GM19452 (cell line): ENCODE results near the gene BCDIN3D.

ENCODE experiments used
- ATAC-seq: cut with Tn5 transposase; IDR thresholded peaks from one replicate; pipeline ENCODE4 v1.9.1; 2021; ENCODE audit not compliant: unreplicated experiment

BCDIN3D gene

DNA sequence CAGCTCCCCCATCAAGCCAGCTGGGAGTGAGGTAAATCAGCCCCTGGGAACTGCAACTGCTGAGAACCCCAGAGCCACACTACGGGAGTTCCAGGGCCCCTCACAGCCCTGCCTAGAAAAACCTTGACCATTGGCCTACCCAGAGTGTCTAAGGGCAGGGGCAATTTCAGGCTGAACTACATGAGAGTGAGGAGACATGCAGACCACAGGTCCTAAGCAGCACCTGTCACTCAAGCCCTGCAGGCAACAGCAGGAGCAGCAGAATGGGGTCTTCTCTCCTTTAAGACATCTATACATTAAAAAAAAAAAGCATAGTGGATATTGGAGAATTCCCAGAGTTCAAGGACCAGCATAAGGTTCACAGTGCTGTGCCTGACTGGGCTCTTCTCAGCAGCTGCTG, 19.6 kb downstream of the BCDIN3D start:
- no peak for ATAC-seq

DNA sequence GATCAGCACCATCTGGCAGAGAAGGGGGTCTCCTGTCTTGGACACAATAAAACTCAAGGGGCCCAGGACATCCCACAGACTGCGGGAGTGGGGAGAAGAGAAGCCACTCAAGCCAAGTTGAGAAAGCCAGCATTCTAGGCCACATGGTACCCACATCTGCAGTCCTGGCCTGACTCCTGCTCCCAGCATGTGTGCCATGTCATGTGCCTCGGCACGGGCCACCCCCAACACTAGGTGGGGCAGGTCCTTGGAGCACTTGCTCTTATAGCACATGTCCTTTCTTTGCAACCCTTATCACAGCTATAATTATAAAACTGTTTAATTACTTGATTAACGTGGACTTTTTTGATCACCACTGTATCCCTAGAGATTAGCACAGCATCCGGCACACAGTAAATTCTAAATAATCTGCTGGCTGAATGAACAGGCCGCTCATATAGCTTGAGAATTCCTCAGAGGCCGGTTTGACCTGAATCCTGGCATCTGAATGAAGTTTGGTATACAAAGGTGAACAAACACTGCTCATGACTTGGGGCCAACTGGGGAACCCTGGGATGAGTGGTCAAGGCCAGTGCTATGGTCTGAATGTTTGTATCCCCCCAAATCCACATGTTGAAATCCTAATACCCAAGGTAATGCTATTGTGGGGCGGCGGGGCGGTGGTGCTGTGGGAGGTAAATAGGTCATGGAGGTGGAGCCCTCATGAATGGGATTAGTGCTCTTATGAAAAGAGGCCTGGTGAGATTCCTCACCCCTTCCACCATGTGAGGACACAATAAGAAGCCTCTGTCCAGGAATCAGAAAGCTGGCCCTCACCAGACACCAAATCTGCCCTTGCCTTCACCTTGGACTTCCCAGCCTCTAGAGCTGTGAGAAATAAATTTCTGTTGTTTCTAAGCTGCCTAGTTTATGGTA, 21.3 kb downstream of the BCDIN3D start:
- no peak for ATAC-seq

DNA sequence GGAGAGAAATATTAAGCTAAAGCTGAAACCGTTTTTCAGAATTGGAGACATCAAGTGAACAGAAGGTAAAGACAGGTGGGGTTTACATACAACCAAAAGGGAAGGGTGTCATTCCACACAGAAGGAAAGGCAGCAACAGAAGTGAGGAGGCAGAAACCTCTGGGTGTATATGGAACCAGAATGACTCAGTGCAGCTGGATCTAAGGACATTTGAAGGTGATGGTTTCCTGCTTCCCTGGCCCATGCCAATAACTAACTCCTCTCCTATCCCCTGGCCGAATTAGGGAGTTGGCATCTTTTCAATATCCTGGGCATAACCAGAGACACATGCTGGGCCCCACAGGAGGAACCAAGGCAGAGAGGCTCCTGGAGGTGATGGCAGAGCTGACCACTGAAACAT, 23.1 kb downstream of the BCDIN3D start:
- ATAC-seq, result no peak

DNA sequence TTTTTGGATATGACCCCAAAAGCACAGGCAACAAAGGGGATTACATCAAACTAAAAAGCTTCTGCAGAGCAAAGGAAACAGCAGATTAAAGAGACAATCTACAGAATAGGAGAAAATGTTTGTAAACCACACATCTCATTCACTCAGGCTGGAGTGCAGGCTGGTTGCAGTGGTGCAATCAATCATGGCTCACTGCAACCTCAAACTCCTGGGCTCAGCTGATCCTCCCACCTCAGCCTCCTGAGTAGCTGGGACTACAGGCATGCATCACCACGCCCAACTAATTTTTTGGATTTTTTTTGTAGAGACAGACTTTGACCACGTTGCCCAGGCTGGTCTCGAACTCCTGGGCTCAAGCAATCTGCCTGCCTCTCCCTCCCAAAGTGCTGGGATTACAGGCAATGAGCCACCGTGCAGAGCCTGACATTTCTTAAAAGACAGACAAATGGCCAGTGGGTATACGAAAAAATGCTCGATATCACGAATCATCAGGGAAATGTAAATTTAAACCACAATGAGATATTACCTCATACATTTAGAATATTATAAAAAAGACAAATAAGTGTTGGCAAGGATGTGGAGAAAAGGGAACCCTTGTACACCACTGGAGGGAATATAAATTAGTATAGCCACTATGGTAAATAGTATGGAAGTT, 24.5 kb downstream of the BCDIN3D start:
- no peak for ATAC-seq

DNA sequence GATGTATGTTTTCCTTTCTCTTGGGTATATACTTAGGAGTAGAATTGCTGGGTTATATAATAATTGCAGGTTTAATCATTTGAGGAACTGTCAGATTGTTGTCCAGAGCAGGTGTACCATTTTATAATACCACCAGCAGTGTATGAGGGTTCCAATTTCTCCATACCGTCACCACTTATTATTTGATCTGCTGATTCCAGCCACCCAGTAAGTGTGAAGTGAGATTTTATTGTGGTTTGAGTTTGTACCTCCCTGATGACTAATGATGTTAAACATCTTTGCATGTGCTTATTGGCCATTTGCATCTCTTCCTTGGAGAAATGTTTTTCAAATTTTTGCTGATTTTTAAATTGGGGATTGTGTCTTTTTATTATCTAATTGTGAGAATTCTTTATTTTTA, 29.8 kb downstream of the BCDIN3D start:
- ATAC-seq, result no peak

DNA sequence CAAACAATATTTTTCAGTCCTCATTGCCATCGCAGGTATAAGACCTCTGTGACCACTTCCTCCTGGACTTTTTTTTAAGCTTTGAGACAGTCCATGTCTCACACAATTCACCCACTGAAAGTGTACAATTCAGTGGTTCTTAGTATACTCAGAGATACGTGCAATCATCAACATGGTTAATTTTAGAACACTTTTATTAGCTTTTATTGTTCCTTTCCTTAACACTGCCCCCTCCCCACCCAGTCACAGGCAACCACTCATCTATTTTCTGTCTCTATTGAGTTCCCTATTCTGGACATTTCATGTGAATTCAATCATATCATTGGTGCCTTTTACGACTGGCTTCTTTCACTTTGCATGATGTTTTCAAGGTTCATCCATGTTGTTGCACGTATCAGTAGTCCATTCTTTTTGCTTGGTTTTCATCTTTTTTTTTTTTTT, 30.9 kb downstream of the BCDIN3D start:
- no peak for ATAC-seq

DNA sequence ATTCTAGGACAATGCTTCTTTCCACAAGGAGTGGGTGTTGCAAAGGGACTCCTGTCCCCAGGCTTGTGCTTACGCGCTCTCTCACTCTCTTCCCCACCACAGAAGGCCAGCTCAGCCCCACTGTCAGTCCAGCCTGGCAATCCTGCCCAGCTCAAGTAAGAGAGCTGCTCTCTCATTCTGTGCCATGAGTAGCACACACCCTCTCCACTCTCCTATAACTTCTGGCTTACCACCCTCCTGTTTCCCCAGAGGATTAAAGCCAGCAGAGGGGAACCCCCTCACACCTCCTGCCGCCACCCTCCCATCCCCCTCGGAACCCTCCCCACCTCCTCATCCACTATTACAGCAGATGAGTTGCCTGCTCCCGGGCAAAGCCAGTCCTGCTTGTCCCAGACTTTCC, 31.8 kb downstream of the BCDIN3D start:
- ATAC-seq, result no peak

DNA sequence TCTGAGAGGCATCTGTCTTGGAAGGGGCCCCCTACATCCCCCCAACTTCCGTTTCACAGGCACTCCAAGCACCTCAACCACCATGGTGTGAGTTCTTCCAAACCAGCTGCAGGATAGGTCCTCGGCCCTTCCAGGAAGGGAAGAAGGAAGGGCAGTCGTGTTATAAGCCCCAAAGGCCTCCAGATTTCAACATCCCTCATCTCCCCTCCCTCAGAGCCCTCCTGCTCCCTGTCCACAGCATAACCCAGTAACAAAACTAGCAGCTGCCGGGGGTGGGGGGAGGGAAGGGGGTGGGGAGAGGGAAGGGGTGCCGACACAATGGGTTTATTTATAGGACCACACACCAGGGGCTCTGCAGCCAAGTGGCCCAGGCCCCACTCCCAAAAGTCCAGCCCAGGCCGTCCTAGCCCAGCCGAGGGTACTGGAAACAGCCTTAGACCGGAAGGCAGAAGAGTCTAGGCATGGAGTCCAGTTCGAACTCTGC, 33.0 kb downstream of the BCDIN3D start:
- no peak for ATAC-seq

DNA sequence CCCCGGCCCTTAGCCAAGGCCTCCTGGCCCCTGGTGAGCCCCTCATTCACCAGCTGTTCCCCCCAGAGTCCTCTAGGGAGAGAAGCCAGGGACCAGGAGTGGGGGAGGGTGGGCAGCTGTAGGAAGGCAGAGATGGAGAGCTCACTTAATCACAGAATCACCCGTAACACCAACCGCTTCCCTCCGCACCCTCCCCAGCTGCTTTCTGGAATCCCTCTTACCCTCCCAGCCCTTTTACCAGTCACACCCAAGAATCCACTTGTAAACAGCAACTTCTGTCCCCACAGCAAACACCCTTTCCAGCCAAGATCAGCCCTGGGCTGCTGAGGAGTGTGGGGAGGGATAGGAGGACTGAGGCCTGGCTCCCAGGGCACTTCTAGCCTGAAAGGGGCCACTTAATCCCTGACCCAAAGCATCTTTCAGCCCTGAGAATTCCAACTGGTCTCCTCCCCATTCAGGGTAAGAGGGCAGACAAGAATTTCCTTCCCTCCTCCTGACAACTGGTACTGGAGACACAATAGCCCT, 33.5 kb downstream of the BCDIN3D start:
- no peak for ATAC-seq

DNA sequence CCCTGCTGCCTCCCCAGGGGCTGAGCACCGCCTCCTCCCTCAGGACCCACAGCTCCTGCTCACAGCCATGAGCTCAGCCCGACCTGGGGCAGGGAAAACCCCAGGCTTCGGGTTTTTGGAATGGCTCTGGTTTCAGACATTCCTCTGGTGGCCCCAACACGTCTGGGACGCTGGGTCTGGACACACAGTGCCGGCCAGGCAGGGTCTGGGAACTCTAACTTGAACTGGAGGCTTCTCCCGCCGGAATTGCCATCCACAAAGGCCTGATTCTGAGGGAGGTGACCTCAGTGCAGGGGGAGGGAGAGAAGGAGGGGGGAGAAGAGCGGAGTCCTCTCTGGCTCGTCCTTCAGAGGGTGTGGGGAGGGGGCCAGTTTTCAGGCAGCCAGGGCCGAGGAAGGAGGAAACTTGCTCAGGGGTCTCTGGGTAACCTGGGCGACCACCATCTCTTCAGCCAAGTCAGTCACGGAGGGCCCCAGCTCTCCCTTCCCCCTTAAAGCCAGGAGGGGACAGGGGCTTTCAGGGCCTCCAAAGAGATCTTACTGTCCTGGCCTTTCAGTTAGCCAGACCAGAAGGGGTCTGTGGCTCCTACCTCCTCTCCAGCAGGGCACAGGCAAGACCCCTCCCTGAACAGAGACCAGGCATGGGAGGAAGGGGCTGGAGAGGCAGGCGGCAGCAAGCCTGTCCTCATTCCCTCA, 34.1 kb downstream of the BCDIN3D start:
- ATAC-seq, result no peak

DNA sequence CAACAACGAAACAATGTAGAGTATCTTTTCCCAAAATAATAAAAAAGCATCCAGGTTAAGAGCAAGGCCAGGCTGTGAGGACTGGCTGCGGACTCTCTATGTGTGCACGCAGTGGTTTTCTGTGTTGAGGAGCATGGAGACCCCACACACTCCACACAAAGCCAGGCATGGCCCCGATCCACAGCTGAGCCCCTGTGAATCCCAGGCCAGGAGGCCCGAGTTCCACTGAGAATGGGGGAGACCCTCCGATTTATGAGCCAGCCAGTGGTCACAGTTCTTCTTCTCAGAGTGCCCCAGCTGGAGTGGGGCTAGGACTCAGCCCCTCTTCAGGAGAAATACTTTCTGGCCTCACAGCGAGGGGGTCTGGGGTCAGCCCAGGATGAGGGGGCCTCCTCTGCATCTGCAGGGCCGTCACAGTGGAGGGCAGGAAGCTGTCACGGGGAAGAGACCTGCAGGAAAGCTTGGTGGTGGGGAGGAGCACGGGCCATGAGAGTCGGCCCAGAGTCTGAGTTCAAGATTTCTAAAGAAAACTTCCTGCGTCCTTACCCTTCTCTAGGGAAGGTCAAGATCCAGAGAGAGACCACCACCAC, 34.8 kb downstream of the BCDIN3D start:
- ATAC-seq, result no peak

DNA sequence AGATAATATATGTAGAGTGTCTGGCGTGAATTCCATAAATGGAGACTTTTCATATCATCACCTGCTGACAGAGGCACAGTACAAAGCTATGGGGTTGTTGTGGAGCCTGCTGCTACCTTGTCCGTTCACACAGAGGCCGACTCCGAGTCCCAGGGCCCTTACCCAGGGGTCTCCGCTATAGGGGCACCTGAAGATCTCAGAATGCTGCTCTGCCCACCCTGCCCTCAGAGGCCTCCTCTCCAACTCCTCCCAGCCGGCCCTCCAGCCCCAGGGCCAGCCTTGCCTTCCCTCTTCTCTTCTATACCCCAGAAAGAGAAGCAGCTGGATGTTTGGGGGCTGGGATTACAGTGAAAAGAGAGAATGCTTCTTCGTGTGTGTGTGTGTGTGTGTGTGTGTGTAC, 36.0 kb downstream of the BCDIN3D start:
- ATAC-seq, result no peak

DNA sequence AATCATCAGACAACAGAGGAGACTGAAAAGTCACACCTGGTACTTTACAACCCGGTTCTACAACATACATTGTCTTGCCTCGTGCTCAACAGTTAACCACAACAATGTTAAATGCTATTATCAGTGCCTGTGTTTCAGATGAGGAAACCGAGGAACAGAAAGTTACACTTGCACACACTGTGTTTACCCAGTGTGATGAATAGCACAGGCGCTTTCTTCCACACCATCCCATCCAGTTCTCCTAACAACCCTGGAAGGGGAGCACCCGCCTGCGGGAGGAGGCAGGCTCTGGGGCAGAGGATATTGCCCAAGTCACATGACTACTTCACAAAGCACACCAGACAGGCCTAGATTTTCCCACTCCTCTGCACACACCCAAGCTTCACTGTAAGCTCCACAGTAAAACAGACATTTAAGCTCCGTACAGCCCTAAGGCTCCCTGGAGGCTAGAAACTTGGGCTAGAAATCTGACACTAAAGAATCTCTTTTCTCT, 36.5 kb downstream of the BCDIN3D start:
- no peak for ATAC-seq

DNA sequence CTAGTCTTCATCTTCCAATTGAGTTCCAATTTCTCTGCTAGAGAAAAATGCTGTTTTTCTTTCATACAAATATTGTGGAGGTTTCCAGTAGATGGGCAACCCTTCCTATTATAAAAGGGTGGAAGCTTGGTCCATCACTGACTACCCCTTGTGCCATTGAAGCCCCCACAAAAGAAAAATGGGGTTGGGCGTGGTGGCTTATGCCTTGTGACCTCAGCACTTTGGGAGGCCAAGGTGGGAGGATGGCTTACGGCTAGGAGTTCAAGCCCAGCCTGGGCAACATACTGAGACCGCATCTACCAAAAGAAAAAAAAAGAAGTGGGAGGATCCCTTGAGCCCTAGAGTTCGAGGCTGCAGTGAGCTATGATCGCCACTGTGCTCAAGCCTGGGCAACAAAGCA, 37.5 kb downstream of the BCDIN3D start:
- ATAC-seq, result no peak

DNA sequence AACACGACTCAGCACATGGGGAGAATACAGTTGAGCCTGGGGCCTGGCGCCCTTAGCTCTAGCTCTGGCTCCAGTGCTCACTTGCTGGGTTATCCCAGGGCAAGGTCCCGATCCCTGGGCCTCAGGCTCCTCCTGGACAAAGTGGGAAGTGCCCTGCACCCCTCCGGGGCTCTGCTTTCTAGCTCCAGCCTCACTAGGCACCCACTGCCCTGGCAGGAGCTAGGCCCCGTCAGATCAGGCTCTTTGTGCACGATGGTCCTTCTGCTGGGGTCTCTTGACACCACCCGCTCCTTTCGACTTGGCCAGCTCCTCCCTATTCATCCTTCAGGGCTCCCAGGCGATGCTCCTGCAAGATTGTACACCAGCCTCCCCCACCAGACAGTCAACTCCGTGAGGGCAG, 38.1 kb downstream of the BCDIN3D start:
- no peak for ATAC-seq

DNA sequence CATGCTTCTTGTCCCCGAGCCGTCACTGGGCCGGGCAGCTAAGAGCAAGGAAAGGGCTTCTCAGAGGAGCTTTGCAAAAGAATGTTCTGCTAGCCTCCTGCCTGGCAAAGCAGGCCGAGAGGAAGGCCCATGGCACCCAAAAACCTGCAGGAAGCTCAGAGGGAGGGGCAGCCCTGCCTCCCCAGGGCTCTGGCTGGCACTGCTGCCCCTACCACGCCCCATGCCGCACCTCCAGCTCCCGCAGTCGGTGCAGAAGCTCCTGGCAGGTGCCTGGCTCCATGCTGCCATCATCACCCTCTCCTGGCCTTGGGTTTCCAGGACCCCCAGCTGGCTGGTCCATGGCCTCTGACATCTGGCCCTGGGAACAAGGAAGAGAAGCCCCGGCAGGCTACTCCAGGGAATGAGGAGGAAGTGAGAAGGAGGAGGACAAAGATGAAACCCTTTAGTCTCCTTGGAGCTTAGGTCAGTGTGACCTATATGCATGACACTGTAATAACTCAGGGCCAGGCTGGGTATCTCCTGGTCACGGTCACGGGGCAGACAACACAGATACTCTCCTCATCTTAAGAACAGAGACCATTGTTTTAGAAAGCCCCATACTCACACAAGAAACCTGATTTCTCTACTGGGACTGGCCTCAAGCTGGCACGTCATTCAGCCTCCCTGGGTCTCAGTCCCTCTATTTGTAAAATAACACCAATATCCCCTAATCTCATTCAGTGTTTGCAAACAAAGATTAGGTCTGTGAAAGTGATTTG, 39.0 kb downstream of the BCDIN3D start:
- ATAC-seq, result no peak

DNA sequence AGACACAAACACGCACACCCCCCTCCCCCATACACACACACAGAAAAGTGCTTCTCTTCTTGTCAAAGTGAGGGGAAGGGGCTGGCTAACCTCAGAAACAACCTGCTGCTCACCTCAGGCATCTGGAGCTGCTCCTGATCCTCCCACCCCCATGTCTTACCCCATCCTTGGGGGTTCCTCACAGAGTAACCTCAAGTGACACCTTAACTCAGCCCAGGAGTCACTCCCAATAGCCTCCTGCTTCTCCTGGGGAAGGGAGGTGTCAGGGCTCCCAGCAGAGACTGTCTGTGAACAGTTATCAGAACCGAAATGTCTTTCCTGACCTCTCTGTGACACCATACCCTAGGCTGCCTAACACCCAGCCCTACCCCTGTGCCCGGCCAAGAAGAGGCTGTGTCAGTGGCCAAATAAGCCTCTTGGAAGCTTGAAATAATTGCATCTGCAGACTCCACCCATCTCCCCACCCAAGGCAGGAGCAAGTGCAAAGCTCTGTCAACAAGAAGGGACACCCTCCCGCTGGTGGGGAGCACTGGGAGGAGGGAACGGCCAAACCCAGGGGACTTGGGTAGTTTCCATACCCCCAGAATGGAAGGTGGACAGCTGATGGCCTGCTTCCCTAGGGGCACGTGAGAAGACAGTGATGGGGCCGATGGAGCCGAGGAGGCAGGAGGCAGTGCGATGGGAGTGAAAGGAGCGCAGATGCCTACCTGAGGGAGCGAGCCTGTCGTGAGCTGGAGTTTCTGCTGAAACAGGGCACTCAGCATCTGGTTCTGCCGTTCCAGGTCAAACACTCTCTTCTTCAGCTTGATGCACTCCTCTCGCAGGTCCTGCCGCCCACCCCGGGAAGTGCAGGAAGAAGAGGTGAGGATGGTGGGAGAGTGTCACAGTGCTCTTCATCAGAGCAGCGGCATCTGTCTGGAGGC, 41.5 kb downstream of the BCDIN3D start:
- ATAC-seq, result no peak

DNA sequence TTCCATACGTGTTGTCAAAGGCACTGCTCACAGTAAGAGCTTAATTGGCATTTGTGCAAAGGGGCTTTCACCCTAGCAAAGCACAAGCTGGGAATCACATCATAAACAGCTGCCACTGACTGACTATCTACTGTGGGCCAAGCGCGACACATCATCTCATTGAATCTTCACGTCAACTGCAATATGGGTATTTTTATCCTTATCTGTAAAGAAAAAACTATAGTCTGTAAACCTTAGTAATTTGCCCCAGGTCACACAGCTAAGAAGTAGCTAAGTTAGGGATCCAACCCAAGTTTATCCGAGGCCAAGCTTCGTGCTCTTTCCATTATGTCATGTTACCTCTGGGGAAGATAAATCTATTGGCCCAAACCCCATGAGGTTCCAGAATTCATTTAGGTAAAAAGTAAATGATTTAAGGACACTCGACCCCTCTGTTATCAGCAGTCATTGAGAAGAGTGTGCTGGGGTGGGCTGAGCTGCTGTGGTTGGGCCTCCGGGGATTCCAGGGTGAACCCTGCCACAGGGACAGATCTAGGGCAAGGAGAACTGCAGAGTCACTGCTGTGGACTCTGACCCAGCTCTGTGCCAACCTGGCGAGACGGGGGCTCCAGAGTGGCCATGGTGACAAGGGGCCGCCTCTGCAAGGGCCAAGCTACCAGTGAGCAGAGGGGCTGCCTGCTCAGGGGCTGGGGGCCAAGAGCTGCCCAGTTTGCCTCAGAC, 42.3 kb downstream of the BCDIN3D start:
- no peak for ATAC-seq
